Transverse colon (tissue), 4 donors: ENCODE results near the gene TGFBR2. TPM values are rescaled to one million over a fixed set of nuclear protein-coding genes. Genes with fewer than 3 reads are reported as not detected.

Experiments
- DNase-seq: peaks from one replicate; pipeline ENCODE4 v3.0.0-alpha.2; 2019
- H3K27ac ChIP-seq, 4 donors: fragments of 200-600 bp; sonication (generic); 2 replicates each; pipeline ENCODE4 v1.5.1; 2016 to 2018; ENCODE audit warnings: inconsistent platforms in 4 of 4
- H3K27me3 ChIP-seq: fragments of 200-600 bp; sonication (generic); 2 replicates; pipeline ENCODE4 v1.5.1; 2017; ENCODE audit warnings: inconsistent platforms
- H3K36me3 ChIP-seq, 4 donors: fragments of 200-600 bp; sonication (generic); 2 replicates each; pipeline ENCODE4 v1.5.1; 2017 to 2019; ENCODE audit warnings: inconsistent platforms in 4 of 4
- H3K4me1 ChIP-seq, 4 donors: fragments of 200-600 bp; sonication (generic); 2 replicates each; pipeline ENCODE4 v1.5.1; 2017 to 2020; ENCODE audit warnings: inconsistent platforms in 4 of 4
- H3K4me3 ChIP-seq, 4 donors: fragments of 200-600 bp; sonication (generic); 1 replicate in 1 of 4; 2 replicates in 3 of 4; pipeline versions ENCODE4 v1.5.1 to v1.6.1; 2017 to 2019; ENCODE audit warnings: inconsistent platforms in 4 of 4
- H3K9me3 ChIP-seq, 2 donors: fragments of 200-600 bp; sonication (generic); 2 replicates each; pipeline ENCODE4 v1.5.1; 2017 to 2019; ENCODE audit warnings: inconsistent platforms in 2 of 2
- CTCF ChIP-seq, 5 experiments: fragments of 200-600 bp in 3 of 5; fragments of 450-650 bp in 2 of 5; sonication (generic) in 3 of 5; IDR thresholded peaks; 1 replicate in 2 of 5; 2 replicates in 3 of 5; pipeline ENCODE4 v1.5.1; 2016 to 2017; ENCODE audit warnings: antibody characterized with exemption in 5 of 5, inconsistent platforms in 3 of 5, mild to moderate bottlenecking in 2 of 5, moderate library complexity in 1 of 5
- EP300 ChIP-seq: sonication (generic); formaldehyde crosslinking; IDR thresholded peaks from one replicate; pipeline ENCODE4 v1.6.1; 2017; ENCODE audit warnings: antibody characterized with exemption, low read depth
- POLR2A ChIP-seq: fragments of 450-650 bp; IDR thresholded peaks from one replicate; pipeline ENCODE4 v1.6.1; 2016; ENCODE audit warnings: antibody characterized with exemption, mild to moderate bottlenecking, moderate library complexity
- POLR2AphosphoS5 ChIP-seq, 3 donors: sonication (generic); formaldehyde crosslinking; IDR thresholded peaks; one replicate each; pipeline ENCODE4 v1.6.1; 2016; ENCODE audit warnings: antibody characterized with exemption in 3 of 3
- WGBS, 2 donors: methylation state at CpG; one replicate each; pipeline ENCODE4 v1.1.5; 2018; ENCODE audit warnings: low coverage in 1 of 2; 5-methylcytosine and 5-hydroxymethylcytosine counted together
- in situ Hi-C, 4 donors: fragments of 200-750 bp; cut with MboI; loops; one replicate each; pipeline versions ENCODE4 v1.15.0 to v1.15.1; 2017; ENCODE audit warnings: low sequenced_read_pairs in 3 of 4, low pct_ligation_motif_present in 1 of 4, low pct_unique_long_range_greater_than_20kb in 1 of 4
- intact Hi-C: fragments of 100-400 bp; cut with DNase I; formaldehyde crosslinking; loops from one replicate; pipeline ENCODE4 v1.15.1; 2023; ENCODE audit warnings: low total_unique reads
- total RNA-seq, 4 donors: library from RNA; depleted of rRNA; stranded (reverse); fragments of >200 nt; gene quantifications; one replicate each; pipeline ENCODE4 v1.1.0, GENCODE V29; 2016

Gene TGFBR2
- total RNA-seq, 4 donors from 2014 or later = 63.2 to 179 (median 98.5) TPM

GRCh38 chr3:30602946-30603345 is 3.5 kb upstream of the TGFBR2 start:
- Histone ChIP-seq H3K27ac (peak overlapping the region in 1 of 4 donors; percentile 17), H3K4me1 (peaks cover 0 to 21% (median 15%) of the 10 kb centered on the region in 4 donors), H3K27me3 (no peaks in the 10 kb centered on the region), H3K4me3 (no peak overlapping the region), H3K36me3 (no peaks in the 10 kb centered on the region), H3K9me3 (no peaks in the 10 kb centered on the region)
- WGBS, 2 donors = 63 to 69% methylated on average over 4 of the region's 4 CpGs
- in situ Hi-C loops (no loop called here), intact Hi-C loops (no loop called here)
- TF ChIP-seq POLR2A = no peak
- TF ChIP-seq EP300 = no peak
- TF ChIP-seq POLR2AphosphoS5 (IDR thresholded peaks at IDR 0.05) = no peak
- no peak for TF ChIP-seq CTCF (IDR thresholded peaks at IDR 0.05)
- DNase-seq = no peak

GRCh38 chr3:30604093-30604492 is 2.3 kb upstream of the TGFBR2 start:
- Histone ChIP-seq H3K27ac (peak overlapping the region; percentile 96 to 99 (median 99)), H3K27me3 (no peaks in the 10 kb centered on the region), H3K4me3 (no peak overlapping the region), H3K36me3 (no peaks in the 10 kb centered on the region), H3K9me3 (no peaks in the 10 kb centered on the region), H3K4me1 (peaks cover 0 to 24% (median 14%) of the 10 kb centered on the region in 4 donors)
- in situ Hi-C loops = no loop called here
- no peak for DNase-seq
- TF ChIP-seq CTCF (IDR thresholded peaks at IDR 0.05) = no peak
- TF ChIP-seq EP300 = no peak
- no peak for TF ChIP-seq POLR2A
- TF ChIP-seq POLR2AphosphoS5 (IDR thresholded peaks at IDR 0.05) = no peak
- intact Hi-C loops = no loop called here
- 51 to 53% methylated on average over 3 of the region's 3 CpGs for WGBS, 2 donors

- in situ Hi-C loops = no loop called here
- 43 to 60% methylated on average over 4 to 5 of the region's 5 CpGs for WGBS, 2 donors
Measured at GRCh38 chr3:30604558-30604957, 1.8 kb upstream of the TGFBR2 start.

GRCh38 chr3:30605005-30605404 is 1.4 kb upstream of the TGFBR2 start:
- in situ Hi-C loops = no loop called here
- intact Hi-C loops = no loop called here
- no peaks in the 10 kb centered on the region for H3K27me3 ChIP-seq
- TF ChIP-seq CTCF (IDR thresholded peaks at IDR 0.05) = no peak
- no peak for TF ChIP-seq EP300
- no peak for TF ChIP-seq POLR2AphosphoS5 (IDR thresholded peaks at IDR 0.05)
- no peak for TF ChIP-seq POLR2A
- peaks cover 0 to 25% (median 16%) of the 10 kb centered on the region in 4 donors for H3K4me1 ChIP-seq
- H3K9me3 ChIP-seq = no peaks in the 10 kb centered on the region
- WGBS, 2 donors = 76 to 77% methylated on average over 2 to 4 of the region's 4 CpGs
- H3K27ac ChIP-seq = peak overlapping the region; percentile 96 to 99 (median 99)
- no peak for DNase-seq
- no peak overlapping the region for H3K4me3 ChIP-seq
- no peaks in the 10 kb centered on the region for H3K36me3 ChIP-seq

More at GRCh38 chr3:30604558-30604957, 1.8 kb upstream of the TGFBR2 start:
- no peaks in the 10 kb centered on the region for H3K36me3 ChIP-seq
- no peak for TF ChIP-seq CTCF (IDR thresholded peaks at IDR 0.05)
- no peak for TF ChIP-seq POLR2AphosphoS5 (IDR thresholded peaks at IDR 0.05)
- no peak for TF ChIP-seq POLR2A
- no peak for TF ChIP-seq EP300
- intact Hi-C loops = no loop called here
- DNase-seq = no peak
- no peaks in the 10 kb centered on the region for H3K9me3 ChIP-seq
- no peak overlapping the region for H3K4me3 ChIP-seq
- H3K27me3 ChIP-seq = no peaks in the 10 kb centered on the region
- H3K27ac ChIP-seq = peak overlapping the region; percentile 96 to 99 (median 99)
- peaks cover 0 to 23% (median 15%) of the 10 kb centered on the region in 4 donors for H3K4me1 ChIP-seq
